ENCODE measurements around the gene BCAS3. TPM values are rescaled to one million over a fixed set of nuclear protein-coding genes. Genes with fewer than 3 reads are reported as not detected.

The BCAS3 gene
- total RNA-seq, 2 experiments from 2014 or later: 20.1 to 31.8 TPM

GRCh38 chr17:61128661-61129115 lies 451.0 kb downstream of the BCAS3 start:
- TF ChIP-seq, protein P1, sequence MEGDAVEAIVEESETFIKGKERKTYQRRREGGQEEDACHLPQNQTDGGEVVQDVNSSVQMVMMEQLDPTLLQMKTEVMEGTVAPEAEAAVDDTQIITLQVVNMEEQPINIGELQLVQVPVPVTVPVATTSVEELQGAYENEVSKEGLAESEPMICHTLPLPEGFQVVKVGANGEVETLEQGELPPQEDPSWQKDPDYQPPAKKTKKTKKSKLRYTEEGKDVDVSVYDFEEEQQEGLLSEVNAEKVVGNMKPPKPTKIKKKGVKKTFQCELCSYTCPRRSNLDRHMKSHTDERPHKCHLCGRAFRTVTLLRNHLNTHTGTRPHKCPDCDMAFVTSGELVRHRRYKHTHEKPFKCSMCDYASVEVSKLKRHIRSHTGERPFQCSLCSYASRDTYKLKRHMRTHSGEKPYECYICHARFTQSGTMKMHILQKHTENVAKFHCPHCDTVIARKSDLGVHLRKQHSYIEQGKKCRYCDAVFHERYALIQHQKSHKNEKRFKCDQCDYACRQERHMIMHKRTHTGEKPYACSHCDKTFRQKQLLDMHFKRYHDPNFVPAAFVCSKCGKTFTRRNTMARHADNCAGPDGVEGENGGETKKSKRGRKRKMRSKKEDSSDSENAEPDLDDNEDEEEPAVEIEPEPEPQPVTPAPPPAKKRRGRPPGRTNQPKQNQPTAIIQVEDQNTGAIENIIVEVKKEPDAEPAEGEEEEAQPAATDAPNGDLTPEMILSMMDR (IDR thresholded peaks at IDR 0.05): no peak
- CTCF ChIA-PET: no interaction called here
- ATAC-seq (ENCODE audit: poor library complexity): no peak

GRCh38 chr17:61129267-61130254 lies 451.9 kb downstream of the BCAS3 start:
- no peaks in the 10 kb centered on the region for H3K9me3 Mint-ChIP-seq
- POLR2A ChIA-PET: no interaction called here
- Histone ChIP-seq H3K27ac (ENCODE audit: low read depth in 1 of 2, low read length in 2 of 2) (no peak overlapping the region), H3K4me1 (ENCODE audit: insufficient read depth, low read length) (no peaks in the 10 kb centered on the region), H3K27me3 (ENCODE audit: control insufficient read depth in 1 of 2, insufficient read depth in 2 of 2, low read length in 2 of 2) (no peaks in the 10 kb centered on the region), H3K9me3 (ENCODE audit: control insufficient read depth in 1 of 2, insufficient read depth in 1 of 2, low read length in 2 of 2) (no peaks in the 10 kb centered on the region), H3K36me3 (ENCODE audit: insufficient read depth, low read length) (no peaks in the 10 kb centered on the region), H3K4me3 (ENCODE audit: low read length) (no peak overlapping the region)
- peaks cover 30% of the 10 kb centered on the region for H3K4me1 Mint-ChIP-seq (ENCODE audit: low read depth)
- H3K27ac Mint-ChIP-seq: no peak overlapping the region
- DNase-seq (no peak), ATAC-seq (ENCODE audit: poor library complexity) (no peak)
- CTCF ChIA-PET: no interaction called here
- no peaks in the 10 kb centered on the region for H3K27me3 Mint-ChIP-seq
- TF ChIP-seq, protein P1 (IDR thresholded peaks at IDR 0.05): no peak
- H3K36me3 Mint-ChIP-seq (ENCODE audit: low read depth): no peaks in the 10 kb centered on the region
- intact Hi-C loops (cut with DNase I, micrococcal nuclease): loop anchor here in 1 of 2 experiments (10.0 kb wide), 1 partner anchor 275 kb away; no protein-coding TSS in a partner anchor
- H3K4me3 Mint-ChIP-seq: no peak overlapping the region

More at GRCh38 chr17:61128661-61129115, 451.0 kb downstream of the BCAS3 start:
- no peaks in the 10 kb centered on the region for H3K4me1 ChIP-seq (ENCODE audit: insufficient read depth, low read length)
- H3K27me3 ChIP-seq (ENCODE audit: control insufficient read depth in 1 of 2, insufficient read depth in 2 of 2, low read length in 2 of 2): no peaks in the 10 kb centered on the region
- Mint-ChIP-seq H3K27ac (no peak overlapping the region), H3K27me3 (no peaks in the 10 kb centered on the region), H3K4me3 (no peak overlapping the region), H3K36me3 (ENCODE audit: low read depth) (no peaks in the 10 kb centered on the region), H3K9me3 (no peaks in the 10 kb centered on the region), H3K4me1 (ENCODE audit: low read depth) (peaks cover 30% of the 10 kb centered on the region)
- no peaks in the 10 kb centered on the region for H3K9me3 ChIP-seq (ENCODE audit: control insufficient read depth in 1 of 2, insufficient read depth in 1 of 2, low read length in 2 of 2)
- no peak overlapping the region for H3K4me3 ChIP-seq (ENCODE audit: low read length)
- POLR2A ChIA-PET: no interaction called here
- intact Hi-C loops (cut with DNase I, micrococcal nuclease): no loop called here
- H3K27ac ChIP-seq (ENCODE audit: low read depth in 1 of 2, low read length in 2 of 2): no peak overlapping the region
- no peak for DNase-seq
- no peaks in the 10 kb centered on the region for H3K36me3 ChIP-seq (ENCODE audit: insufficient read depth, low read length)

GRCh38 chr17:61130330-61130729 lies 452.7 kb downstream of the BCAS3 start:
- DNase-seq (no peak), ATAC-seq (ENCODE audit: poor library complexity) (no peak)
- TF ChIP-seq, protein P1 (IDR thresholded peaks at IDR 0.05): no peak
- no peaks in the 10 kb centered on the region for H3K9me3 ChIP-seq (ENCODE audit: control insufficient read depth in 1 of 2, insufficient read depth in 1 of 2, low read length in 2 of 2)
- no peak overlapping the region for H3K27ac ChIP-seq (ENCODE audit: low read depth in 1 of 2, low read length in 2 of 2)
- Mint-ChIP-seq H3K4me3 (no peak overlapping the region), H3K27ac (no peak overlapping the region), H3K27me3 (no peaks in the 10 kb centered on the region), H3K9me3 (no peaks in the 10 kb centered on the region), H3K4me1 (ENCODE audit: low read depth) (peaks cover 30% of the 10 kb centered on the region), H3K36me3 (ENCODE audit: low read depth) (no peaks in the 10 kb centered on the region)
- no peaks in the 10 kb centered on the region for H3K27me3 ChIP-seq (ENCODE audit: control insufficient read depth in 1 of 2, insufficient read depth in 2 of 2, low read length in 2 of 2)
- no peak overlapping the region for H3K4me3 ChIP-seq (ENCODE audit: low read length)
- ChIA-PET CTCF (no interaction called here), POLR2A (no interaction called here)
- intact Hi-C loops (cut with DNase I, micrococcal nuclease): loop anchor here in 1 of 2 experiments (10.0 kb wide), 1 partner anchor 274 kb away; no protein-coding TSS in a partner anchor
- H3K4me1 ChIP-seq (ENCODE audit: insufficient read depth, low read length): no peaks in the 10 kb centered on the region
- no peaks in the 10 kb centered on the region for H3K36me3 ChIP-seq (ENCODE audit: insufficient read depth, low read length)
